ENCODE data around the gene GATAD2A.
A peak's percentile ranks its signal among the peaks of the same experiment; 100 is the strongest.
"Not testable (repeated sequence)": the region's sequence is repeated elsewhere in the genome, so short reads cannot be mapped to it uniquely, and the experiment has no call there.

GATAD2A gene, protein sequence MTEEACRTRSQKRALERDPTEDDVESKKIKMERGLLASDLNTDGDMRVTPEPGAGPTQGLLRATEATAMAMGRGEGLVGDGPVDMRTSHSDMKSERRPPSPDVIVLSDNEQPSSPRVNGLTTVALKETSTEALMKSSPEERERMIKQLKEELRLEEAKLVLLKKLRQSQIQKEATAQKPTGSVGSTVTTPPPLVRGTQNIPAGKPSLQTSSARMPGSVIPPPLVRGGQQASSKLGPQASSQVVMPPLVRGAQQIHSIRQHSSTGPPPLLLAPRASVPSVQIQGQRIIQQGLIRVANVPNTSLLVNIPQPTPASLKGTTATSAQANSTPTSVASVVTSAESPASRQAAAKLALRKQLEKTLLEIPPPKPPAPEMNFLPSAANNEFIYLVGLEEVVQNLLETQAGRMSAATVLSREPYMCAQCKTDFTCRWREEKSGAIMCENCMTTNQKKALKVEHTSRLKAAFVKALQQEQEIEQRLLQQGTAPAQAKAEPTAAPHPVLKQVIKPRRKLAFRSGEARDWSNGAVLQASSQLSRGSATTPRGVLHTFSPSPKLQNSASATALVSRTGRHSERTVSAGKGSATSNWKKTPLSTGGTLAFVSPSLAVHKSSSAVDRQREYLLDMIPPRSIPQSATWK

DNA sequence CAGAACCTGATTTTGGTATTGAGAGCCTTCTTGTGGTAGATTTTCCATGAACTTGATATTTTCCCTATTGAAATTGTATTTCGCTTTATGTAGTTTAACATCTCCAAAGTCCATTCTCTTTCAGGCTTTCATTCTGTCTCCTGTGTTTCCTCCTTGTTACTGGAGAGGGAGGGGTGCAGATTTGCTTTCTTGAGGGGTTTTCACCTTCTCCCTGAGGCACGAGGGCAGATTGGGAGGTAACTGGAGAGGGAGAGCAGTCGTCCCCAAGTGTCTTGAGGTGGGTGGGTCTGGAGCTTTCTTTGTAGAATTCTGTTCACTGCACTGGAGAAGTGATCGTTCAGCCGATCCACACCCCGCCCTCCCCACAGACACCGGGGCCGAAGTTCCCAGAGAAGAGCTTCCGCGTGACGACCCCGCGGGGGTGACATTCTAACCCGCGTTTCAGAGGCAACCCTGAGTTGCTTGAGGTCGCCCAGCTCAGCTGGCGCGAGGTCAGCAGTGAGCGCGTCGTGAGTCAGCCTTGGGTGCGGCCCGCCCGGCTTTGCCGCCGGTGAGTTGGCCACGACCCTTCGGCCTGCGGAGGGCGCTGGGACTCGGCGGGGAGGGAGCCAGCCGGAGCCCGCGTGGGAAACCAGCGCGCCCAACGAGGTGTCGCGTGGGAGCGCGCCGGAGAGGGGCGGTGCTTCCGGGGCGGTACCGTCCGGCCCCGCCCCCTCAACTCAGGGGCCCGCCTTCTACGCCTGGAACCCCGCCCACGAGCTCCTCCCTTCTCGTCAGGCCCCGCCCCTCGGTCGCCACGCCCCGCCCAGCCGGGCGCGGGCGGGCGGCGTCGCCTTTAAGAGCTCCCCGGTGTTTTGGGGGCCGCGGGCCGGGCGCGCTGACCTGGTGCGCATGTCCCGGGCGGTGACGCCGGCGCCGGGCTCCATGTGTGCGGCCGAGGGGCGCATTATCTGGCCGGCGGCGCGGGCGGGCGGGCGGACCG, at the start of gene GATAD2A:
Gene GATAD2A (plus strand): TSS at position 797 of the 982 bp plus-strand sequence. CDS start 59,671 bp downstream, outside the sequence.
- DNase-seq = peak; percentile 37

- no peak for DNase-seq
Observed at GRCh38 chr19:19356500-19356899, 49.0 kb upstream of the GATAD2A start.

GRCh38 chr19:19356901-19357566, 48.4 kb upstream of the GATAD2A start:
- no peak for DNase-seq

- peak; percentile 42 for DNase-seq
Observed at GRCh38 chr19:19361075-19361594, 44.3 kb upstream of the GATAD2A start.

GRCh38 chr19:19362075-19362474, 43.4 kb upstream of the GATAD2A start:
- DNase-seq = no peak

GRCh38 chr19:19366434-19367396, 38.8 kb upstream of the GATAD2A start:
- DNase-seq = peak; percentile 32

- DNase-seq = no peak
Observed at GRCh38 chr19:19368087-19368486, 37.4 kb upstream of the GATAD2A start.

- DNase-seq = no peak
Observed at GRCh38 chr19:19371059-19371458, 34.4 kb upstream of the GATAD2A start.

GRCh38 chr19:19372656-19373416, 32.6 kb upstream of the GATAD2A start:
- DNase-seq = no peak

DNA sequence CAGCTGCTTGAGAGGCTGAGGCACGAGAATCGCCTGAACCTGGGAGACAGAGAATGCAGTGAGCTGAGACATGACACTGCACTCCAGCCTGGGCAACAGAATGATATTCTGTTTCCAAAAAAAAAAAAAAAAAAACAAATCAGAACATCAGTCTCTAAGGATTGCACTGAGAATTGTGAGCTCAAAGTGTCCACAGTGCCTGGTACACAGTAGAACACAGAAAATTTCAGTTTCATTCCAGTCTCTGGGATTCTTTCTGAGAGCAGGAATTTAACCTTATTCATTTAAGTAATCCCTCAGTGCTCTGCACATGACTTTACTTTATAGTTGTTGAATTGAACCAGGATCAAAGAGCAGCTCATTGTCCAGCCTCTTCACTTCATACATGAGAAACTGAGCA, 25.9 kb upstream of the GATAD2A start:
- no peak for DNase-seq

GRCh38 chr19:19380316-19380715, 25.2 kb upstream of the GATAD2A start:
- not testable (repeated sequence) for DNase-seq

DNA sequence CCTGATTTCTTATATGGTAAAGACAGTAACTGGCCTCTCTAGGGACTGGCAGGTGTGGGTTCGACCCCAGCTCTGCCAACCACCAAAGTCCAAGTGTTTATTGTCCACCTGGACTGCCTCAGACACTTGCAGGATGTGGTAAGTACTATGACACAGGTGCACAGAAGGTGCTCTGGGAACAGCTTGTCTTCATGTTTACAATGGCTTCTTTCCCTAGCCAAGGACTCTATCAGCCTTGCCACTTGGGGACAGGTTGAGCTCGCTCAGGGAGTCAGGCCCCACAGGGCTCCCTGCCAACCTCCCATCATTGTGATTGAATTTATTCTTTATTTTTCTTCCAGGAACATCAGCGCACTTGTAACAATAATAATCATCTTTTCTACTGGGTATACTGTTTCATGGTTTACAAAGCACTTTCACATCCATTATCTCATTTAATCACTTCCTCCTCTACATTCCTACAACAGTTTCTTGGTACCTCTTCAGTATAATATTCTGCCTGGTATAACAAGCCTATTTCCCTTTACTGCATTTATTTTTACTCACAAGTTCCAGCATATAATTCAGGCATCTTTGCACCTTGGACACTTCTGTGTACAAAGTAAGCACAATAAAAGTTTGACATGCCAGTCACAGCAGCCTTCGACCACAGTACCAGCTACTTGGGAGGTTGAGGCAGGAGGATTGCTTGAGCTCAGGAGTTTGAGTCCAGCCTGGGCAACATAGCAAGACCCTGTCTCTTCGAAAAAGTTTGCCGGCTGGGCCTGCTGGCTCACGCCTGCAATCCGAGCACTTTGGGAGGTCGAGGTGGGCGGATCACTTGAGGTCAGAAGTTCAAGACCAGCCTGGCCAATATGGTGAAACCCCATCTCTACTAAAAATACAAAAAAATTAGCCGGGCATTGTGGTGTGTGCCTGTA, 24.2 kb upstream of the GATAD2A start:
- DNase-seq = no peak

GRCh38 chr19:19382118-19382517, 23.4 kb upstream of the GATAD2A start:
- no peak for DNase-seq

DNA sequence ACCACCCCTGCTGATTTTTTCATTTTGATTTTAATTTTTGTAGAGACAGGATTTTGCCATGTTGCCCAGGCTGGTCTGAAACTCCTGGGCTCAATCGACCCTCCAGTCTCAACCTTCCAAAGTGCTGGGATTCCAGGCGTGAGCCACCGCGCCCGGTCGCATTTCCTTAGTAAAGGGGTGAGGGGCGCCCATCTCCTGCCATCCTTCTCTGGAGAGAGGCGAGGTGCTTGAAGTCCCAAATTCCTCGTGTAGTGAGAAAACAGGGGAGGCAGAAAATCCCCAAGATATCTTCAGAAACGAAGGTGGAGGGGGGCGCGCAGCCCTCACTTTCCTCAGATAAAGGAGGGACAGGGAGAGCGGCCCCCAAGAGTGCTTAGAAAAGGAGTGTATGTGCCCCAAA, 21.0 kb upstream of the GATAD2A start:
- DNase-seq = no peak

GRCh38 chr19:19385131-19385895, 20.2 kb upstream of the GATAD2A start:
- DNase-seq = peak; percentile 92

- no peak for DNase-seq
Observed at GRCh38 chr19:19385896-19386869, 19.3 kb upstream of the GATAD2A start.

DNA sequence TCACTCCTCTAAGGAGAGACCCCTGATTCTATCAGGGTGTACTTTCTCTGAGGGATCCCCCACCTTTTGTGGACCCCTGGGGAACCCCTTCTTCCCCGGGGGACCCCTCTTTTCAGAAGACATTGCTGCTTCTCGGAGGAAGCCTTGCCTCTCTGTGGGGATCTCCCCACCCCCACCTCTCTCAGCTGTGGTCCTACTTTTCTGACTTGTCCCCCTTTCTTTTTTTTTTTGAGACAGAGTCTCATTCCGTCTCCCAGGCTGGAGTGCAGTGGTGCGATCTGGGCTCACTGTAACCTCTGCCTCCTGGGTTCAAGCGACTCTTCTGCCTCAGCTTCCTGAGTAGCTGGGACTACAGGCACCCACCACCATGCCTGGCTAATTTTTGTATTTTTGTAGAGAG, 18.4 kb upstream of the GATAD2A start:
- no peak for DNase-seq
